ENCODE data around the gene SDR9C7. TPM values are rescaled to one million over a fixed set of nuclear protein-coding genes. Genes with fewer than 3 reads are reported as not detected.
"Not testable (repeated sequence)": the region's sequence is repeated elsewhere in the genome, so short reads cannot be mapped to it uniquely, and the experiment has no call there.

The SDR9C7 gene
- polyA plus RNA-seq (ENCODE audit: insufficient read length) = 0.32 TPM
- long read RNA-seq, donor 1 = 0 reads
- long read RNA-seq, donor 2 = 0 reads
- long read RNA-seq, donor 3 = 0 reads
- long read RNA-seq, donor 4 = 0 reads
- long read RNA-seq, donor 5 = 0 reads
- long read RNA-seq, donor 6 = 0 reads
- long read RNA-seq, donor 7 = 0 reads
- long read RNA-seq, donor 8 = 0 reads

- DNase-seq = no peak
These were observed at the start of gene SDR9C7 for GRCh38 chr12:56933826-56934625. SDR9C7 (minus strand) TSS chr12:56934408; CDS start chr12:56934261, 147 bp downstream.

DNA sequence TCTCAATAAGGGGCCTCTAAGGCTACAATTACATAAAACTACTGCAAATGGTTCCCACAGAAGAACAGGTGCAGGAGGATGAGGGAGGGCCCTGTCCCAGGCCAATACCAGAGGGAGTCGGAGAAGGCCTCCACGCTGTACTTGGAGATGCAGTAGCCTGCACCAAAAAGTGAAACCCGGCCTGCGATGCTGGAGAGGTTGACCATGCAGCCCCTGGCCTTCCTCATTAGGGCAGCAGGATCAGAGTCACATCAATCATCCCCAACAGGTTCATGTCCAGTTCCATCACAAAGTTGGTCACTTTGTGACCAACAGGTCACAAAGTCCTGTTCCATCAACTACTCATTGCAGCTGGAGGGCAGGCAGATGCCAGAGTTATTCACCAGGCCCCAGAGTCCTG is 49.2 kb upstream of the SDR9C7 start:
- no peak for DNase-seq

DNA sequence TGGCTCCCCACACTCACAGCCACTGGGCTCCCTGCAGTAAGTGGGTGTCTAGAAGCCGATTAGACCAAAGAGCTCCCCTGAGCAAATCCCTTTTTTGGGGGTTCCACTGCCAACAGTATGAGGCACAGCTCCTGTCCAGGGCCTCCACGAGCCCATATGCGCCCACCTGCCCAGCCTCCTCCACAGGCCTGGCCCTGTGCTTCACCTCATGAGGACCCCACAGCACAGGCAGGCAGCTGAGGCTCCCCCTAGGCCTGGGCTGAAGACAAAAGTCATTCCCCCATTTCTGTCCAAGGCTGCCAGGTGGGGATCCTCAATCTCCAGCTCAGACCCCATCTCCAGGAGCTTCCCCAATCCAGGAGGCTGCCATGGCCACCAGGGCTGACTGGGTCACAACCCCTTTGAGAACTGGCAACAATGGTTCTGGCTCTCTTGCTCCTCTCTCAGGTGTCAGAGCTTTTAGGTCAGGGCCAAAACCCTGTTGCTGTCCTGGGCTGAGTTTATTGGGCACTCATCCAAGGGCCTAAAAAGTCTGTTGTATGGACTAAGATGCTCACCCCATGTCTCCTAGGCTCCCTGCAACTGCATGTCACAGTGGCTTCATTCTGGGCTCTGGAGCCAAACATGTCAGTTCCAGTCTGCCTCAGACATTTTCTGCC is 48.5 kb upstream of the SDR9C7 start:
- not testable (repeated sequence) for DNase-seq

DNA sequence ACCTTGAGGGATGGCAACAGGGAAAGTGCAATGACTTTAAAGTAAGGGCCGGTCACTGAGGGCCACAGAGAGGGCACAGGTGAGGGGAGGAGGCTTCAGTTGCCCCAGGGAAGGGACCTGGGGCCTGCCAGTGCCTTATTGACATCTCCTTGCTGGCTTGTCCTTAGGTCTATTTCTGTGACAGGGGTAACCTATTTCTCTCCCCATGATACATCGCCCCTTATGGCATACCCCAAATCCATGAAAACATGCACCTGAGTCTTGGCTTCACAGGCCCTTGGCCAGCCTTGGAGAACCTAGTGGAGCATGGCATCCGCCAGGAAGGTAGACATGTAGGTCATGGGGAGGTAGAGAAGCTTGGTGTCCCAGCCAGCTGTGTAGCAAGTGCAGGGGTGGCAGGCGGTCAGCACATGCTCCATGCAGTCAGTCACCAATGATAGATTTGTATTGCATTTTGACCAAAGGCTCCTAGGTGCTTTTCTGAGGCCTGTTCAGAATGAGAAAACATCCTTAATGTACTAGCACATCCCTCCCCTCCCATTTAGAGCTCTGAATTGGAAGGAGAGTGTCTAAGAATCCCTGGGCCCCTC is 46.8 kb upstream of the SDR9C7 start:
- DNase-seq = no peak

GRCh38 chr12:56980268-56980667 is 46.1 kb upstream of the SDR9C7 start:
- no peak for DNase-seq

DNA sequence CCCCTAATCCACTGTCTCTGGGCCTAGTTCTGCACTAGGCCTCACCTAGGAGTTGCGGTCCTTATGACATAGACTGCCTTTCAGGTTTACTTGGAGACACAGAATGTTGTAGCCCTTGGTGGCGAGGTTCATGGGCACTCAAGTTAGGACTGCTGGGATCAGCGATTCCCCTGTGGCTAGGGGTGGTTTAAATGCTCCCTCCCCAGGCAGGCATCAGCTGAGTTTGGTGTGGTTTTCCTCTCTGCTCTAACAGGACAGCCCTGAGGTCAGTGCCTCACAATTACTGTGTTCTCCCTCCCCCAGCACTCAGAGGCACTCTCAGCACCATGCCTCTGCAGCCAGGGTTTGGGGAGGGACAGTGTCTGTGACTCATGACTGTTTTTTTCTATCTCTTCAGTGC is 45.4 kb upstream of the SDR9C7 start:
- no peak for DNase-seq

DNA sequence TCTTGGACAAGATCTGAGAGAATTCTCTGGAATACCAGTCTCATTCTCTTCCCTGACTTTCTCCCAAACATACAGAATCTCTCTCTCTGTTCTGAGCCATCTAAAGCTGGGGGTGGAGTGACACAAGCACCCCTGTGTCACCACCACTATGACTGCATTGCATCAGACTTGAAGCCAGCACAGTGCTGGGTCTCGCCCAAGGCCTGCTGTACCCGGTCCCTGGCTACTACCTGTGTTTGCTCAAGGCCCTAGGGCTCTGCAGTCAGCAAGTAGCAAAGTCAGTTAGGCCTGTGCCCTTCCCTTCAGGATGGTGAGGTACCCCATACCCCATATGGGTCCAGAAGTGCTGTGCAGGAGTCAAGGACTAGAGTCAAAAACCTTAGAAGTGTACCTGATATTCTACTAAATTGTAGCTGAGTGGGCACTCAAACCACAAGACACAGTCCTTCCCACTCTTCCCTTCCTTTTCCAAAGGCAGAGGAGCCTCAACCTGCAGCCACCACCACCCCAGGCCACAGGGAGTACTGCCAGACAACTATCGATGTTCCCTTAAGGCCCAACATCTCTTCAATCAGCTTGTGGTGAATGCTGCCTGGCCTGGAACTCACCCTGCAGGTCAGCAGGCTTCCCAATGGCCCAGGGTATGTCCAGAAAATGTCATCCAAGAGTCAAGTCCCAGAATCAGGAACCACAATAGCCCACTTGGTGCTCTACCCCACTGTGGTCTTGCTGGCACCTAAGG is 44.4 kb upstream of the SDR9C7 start:
- no peak for DNase-seq

DNA sequence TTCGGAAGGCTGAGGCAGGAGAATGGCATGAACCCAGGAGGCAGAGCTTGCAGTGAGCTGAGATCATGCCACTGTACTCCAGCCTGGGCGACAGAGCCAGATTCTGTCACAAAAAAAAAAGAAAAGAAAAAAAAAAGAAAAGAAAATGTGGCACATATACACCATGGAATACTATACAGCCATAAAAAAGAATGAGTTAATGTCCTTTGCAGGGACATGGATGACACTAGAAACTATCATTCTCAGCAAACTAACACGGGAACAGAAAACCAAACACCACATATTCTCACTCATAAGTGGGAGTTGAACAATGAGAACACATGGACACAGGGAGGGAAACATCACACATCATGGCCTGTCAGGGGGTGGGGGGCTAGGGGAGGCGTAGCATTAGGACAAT is 43.2 kb upstream of the SDR9C7 start:
- DNase-seq = not testable (repeated sequence)

DNA sequence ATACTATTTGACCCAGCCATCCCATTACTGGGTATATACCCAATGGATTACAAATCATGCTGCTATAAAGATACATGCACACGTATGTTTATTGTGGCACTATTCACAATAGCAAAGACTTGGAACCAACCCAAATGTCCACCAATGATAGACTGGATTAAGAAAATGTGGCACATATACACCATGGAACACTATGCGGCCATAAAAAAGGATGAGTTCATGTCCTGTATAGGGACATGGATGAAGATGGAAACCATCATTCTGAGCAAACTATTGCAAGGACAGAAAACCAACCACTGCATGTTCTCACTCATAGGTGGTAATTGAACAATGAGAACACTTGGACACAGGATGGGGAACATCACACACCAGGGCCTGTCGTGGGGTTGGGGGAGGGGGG is 40.0 kb upstream of the SDR9C7 start:
- DNase-seq = not testable (repeated sequence)

DNA sequence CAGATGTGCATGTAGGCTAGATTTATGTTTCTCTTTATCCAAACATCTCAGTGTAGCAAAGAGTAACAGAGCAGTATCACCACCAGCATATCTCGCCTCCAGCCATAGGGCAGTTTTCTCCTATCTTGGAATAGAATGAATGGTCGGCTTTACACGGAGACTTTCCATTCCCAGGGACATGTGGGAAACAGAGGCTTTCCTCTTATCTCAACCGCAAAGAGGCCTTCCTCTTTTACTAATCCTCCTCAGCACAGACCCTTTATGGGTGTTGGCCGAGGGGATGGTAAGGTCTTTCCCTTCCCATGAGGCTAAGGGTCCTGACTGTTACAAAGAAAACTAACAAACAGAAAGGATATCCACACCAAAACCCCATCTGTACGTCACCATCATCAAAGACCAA is 34.7 kb upstream of the SDR9C7 start:
- not testable (repeated sequence) for DNase-seq

GRCh38 chr12:56965997-56966642 is 31.9 kb upstream of the SDR9C7 start:
- not testable (repeated sequence) for DNase-seq

GRCh38 chr12:56965124-56965523 is 30.9 kb upstream of the SDR9C7 start:
- DNase-seq = not testable (repeated sequence)

DNA sequence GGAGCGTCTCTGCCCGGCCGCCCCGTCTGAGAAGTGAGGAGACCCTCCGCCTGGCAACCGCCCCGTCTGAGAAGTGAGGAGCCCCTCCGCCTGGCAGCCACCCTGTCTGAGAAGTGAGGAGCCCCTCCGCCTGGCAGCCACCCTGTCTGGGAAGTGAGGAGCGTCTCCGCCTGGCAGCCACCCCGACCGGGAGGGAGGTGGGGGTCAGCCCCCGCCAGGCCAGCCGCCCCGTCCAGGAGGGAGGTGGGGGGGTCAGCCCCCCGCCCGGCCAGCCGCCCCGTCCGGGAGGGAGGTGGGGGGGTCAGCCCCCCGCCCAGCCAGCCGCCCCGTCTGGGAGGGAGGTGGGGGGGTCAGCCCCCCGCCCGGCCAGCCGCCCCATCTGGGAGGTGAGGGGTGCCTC is 29.3 kb upstream of the SDR9C7 start:
- DNase-seq = not testable (repeated sequence)

DNA sequence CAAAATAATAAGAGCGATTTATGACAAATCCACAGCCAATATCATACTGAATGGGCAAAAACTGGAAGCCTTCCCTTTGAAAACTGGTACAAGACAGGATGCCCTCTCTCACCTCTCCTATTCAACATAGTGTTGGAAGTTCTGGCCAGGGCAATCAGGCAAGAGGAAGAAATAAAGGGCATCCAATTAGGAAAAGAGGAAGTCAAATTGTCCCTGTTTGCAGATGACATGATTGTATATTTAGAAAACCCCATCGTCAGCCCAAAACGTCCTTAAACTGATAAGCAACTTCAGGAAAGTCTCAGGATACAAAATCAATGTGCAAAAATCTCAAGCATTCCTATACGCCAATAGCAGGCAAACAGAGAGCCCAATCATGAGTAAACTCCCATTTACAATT is 28.0 kb upstream of the SDR9C7 start:
- not testable (repeated sequence) for DNase-seq

- no peak for DNase-seq
These were observed 24.2 kb upstream of the SDR9C7 start for GRCh38 chr12:56958422-56958821.

DNA sequence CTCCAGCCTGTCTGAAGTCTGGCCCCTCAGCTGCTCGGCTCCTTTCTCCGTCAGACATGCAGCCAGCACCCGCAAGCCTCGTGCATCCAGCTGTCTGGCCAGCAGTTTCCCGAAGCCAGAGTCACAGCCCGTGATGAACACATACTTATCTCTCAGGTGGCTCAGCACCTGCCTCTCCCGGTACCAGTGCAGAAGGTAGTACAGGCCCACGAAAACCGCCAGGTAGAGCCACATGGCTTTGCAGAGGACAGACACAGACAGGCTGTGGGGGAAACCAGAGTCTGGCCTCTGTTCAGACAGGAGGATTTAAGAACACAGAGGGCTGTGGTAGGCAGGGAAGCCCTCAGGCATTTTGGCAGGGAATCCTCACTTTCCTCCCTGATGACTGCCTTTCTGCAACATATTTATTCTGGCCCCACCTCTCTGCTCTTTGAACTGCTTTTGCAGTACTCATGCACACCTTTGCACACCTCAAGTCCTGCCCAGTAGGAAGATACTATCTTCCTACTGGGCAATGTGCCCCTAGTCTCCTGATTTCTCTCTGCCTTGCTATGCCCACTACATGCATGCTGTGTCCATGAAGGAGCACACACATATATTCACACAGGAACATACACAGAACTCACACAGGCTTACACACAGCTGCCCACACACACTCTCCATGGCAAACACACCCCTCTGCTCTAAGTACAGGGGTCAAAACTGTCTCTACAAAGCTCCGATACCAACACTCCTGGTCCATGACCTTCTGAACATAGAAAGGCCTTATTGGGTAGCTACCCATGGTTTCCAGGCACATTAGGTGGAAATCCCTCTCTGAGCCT is 23.2 kb upstream of the SDR9C7 start, which contains the start of gene RDH16:
RDH16 (minus strand) TSS at position 380 of the 824 bp plus-strand sequence; CDS start at position 234, 146 bp downstream.
- no peak for DNase-seq

GRCh38 chr12:56955631-56956256 is 21.5 kb upstream of the SDR9C7 start:
- no peak for DNase-seq

DNA sequence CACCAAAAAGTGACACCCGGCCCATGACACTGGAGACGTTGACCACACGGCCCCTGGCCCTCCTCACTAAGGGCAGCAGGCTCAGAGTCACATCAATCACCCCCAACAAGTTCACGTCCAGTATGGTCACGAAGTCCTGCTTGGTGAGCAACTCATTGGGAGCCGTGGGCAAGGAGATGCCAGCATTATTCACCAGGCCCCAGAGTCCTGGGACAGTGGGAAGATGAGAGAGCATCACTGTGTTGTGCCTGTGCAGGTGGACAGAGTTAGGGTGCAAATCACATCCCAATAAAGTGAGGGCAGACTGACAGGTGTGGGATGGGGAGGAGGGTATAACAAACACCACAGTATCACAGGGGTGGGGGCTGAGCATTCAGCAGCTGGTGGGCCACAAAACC is 20.7 kb upstream of the SDR9C7 start:
- no peak for DNase-seq

- no peak for DNase-seq
These were observed 20.1 kb upstream of the SDR9C7 start for GRCh38 chr12:56954057-56954957.

All from left kidney (tissue), 8 donors.